Measurements from ENCODE around the gene PLXND1.

PLXND1 gene

GRCh38 chr3:129534428-129535027 is 71.9 kb downstream of the PLXND1 start:
- Histone ChIP-seq H2AFZ (ENCODE audit: low read depth, low read length) (no peak overlapping the region), H3K9ac (ENCODE audit: low read depth, low read length) (no peak overlapping the region), H3K4me3 (ENCODE audit: low read depth in 1 of 2, low read length in 2 of 2) (no peak overlapping the region), H3K9me3 (ENCODE audit: insufficient read depth, low read length, severe bottlenecking) (no peaks in the 10 kb centered on the region), H4K20me1 (ENCODE audit: insufficient read depth, low read length) (no peaks in the 10 kb centered on the region), H3K27me3 (ENCODE audit: insufficient read depth, low read length, poor library complexity) (no peaks in the 10 kb centered on the region), H3K27ac (ENCODE audit: low read length) (no peak overlapping the region), H3K36me3 (ENCODE audit: insufficient read depth, low read length) (no peaks in the 10 kb centered on the region), H3K4me1 (ENCODE audit: insufficient read depth, low read length) (no peaks in the 10 kb centered on the region), H3K4me2 (ENCODE audit: insufficient read depth, low read length) (no peak overlapping the region), H3K79me2 (ENCODE audit: insufficient read depth, low read length) (no peaks in the 10 kb centered on the region)
- TF ChIP-seq EZH2 (IDR thresholded peaks at IDR 0.05; ENCODE audit: borderline replicate concordance, low read depth, low read length, severe bottlenecking) = no peak
- no peak for TF ChIP-seq CTCF (IDR thresholded peaks at IDR 0.05; ENCODE audit: borderline replicate concordance, extremely low read depth, low read length, poor library complexity, severe bottlenecking)
- no peak for ATAC-seq (ENCODE audit: insufficient read depth, low read depth)
- DNase-seq = no peak

GRCh38 chr3:129533406-129533805 is 73.1 kb downstream of the PLXND1 start:
- H3K79me2 ChIP-seq (ENCODE audit: insufficient read depth, low read length) = no peaks in the 10 kb centered on the region

GRCh38 chr3:129532261-129532660 is 74.2 kb downstream of the PLXND1 start:
- Histone ChIP-seq H3K27ac (ENCODE audit: low read length) (no peak overlapping the region), H3K9ac (ENCODE audit: low read depth, low read length) (no peak overlapping the region), H2AFZ (ENCODE audit: low read depth, low read length) (no peak overlapping the region), H3K4me1 (ENCODE audit: insufficient read depth, low read length) (no peaks in the 10 kb centered on the region), H3K4me2 (ENCODE audit: insufficient read depth, low read length) (no peak overlapping the region), H3K4me3 (ENCODE audit: low read depth in 1 of 2, low read length in 2 of 2) (no peak overlapping the region), H3K36me3 (ENCODE audit: insufficient read depth, low read length) (no peaks in the 10 kb centered on the region), H4K20me1 (ENCODE audit: insufficient read depth, low read length) (no peaks in the 10 kb centered on the region), H3K27me3 (ENCODE audit: insufficient read depth, low read length, poor library complexity) (no peaks in the 10 kb centered on the region), H3K79me2 (ENCODE audit: insufficient read depth, low read length) (no peaks in the 10 kb centered on the region), H3K9me3 (ENCODE audit: insufficient read depth, low read length, severe bottlenecking) (no peaks in the 10 kb centered on the region)
- ATAC-seq (ENCODE audit: insufficient read depth, low read depth) = no peak
- no peak for DNase-seq
- TF ChIP-seq EZH2 (IDR thresholded peaks at IDR 0.05; ENCODE audit: borderline replicate concordance, low read depth, low read length, severe bottlenecking) (no peak), CTCF (IDR thresholded peaks at IDR 0.05; ENCODE audit: borderline replicate concordance, extremely low read depth, low read length, poor library complexity, severe bottlenecking) (no peak)

More at GRCh38 chr3:129533406-129533805, 73.1 kb downstream of the PLXND1 start:
- Histone ChIP-seq H3K4me2 (ENCODE audit: insufficient read depth, low read length) (no peak overlapping the region), H3K27ac (ENCODE audit: low read length) (no peak overlapping the region), H3K9me3 (ENCODE audit: insufficient read depth, low read length, severe bottlenecking) (no peaks in the 10 kb centered on the region), H4K20me1 (ENCODE audit: insufficient read depth, low read length) (no peaks in the 10 kb centered on the region), H3K4me1 (ENCODE audit: insufficient read depth, low read length) (no peaks in the 10 kb centered on the region), H2AFZ (ENCODE audit: low read depth, low read length) (no peak overlapping the region), H3K36me3 (ENCODE audit: insufficient read depth, low read length) (no peaks in the 10 kb centered on the region), H3K4me3 (ENCODE audit: low read depth in 1 of 2, low read length in 2 of 2) (no peak overlapping the region), H3K9ac (ENCODE audit: low read depth, low read length) (no peak overlapping the region), H3K27me3 (ENCODE audit: insufficient read depth, low read length, poor library complexity) (no peaks in the 10 kb centered on the region)
- ATAC-seq (ENCODE audit: insufficient read depth, low read depth) (no peak), DNase-seq (no peak)
- no peak for TF ChIP-seq EZH2 (IDR thresholded peaks at IDR 0.05; ENCODE audit: borderline replicate concordance, low read depth, low read length, severe bottlenecking)
- TF ChIP-seq CTCF (IDR thresholded peaks at IDR 0.05; ENCODE audit: borderline replicate concordance, extremely low read depth, low read length, poor library complexity, severe bottlenecking) = no peak
